HCT116 (cell line): Measurements from ENCODE around the gene ADGRA3. TPM values are rescaled to one million over a fixed set of nuclear protein-coding genes. Genes with fewer than 3 reads are reported as not detected.

Source experiments
- ATAC-seq: fragments of 200-7000 bp; cut with Tn5 transposase; 2 replicates; pipeline ENCODE4 v1.9.1; 2020; ENCODE audit warnings: mild to moderate bottlenecking, moderate library complexity
- BruUV-seq: library from RNA; stranded (reverse); fragments of 400-500 nt; replicated peaks from 2 replicates; lab custom pipeline; 2021; lab: Mats Ljungman, UMichigan
- CTCF ChIA-PET: fragments of 300-600 bp; sonication (Branson Sonifier 250); formaldehyde crosslinking; loops from one replicate; lab custom pipeline; 2021; ENCODE audit warnings: antibody characterized with exemption; lab: Charles Lee
- POLR2A ChIA-PET: fragments of 300-600, 350-600 bp; sonication (Branson Sonifier 250); formaldehyde crosslinking; loops from one replicate; lab custom pipeline; 2021; ENCODE audit warnings: antibody characterized with exemption; lab: Charles Lee
- RAD21 ChIA-PET, 2 experiments: fragments of 300-600 bp; sonication (Branson Sonifier 250); formaldehyde crosslinking; loops; one replicate each; lab custom pipeline; 2023; ENCODE audit warnings: low total read pairs in 2 of 2; ENCODE audit not compliant: uncharacterized antibody in 2 of 2, unreplicated experiment in 2 of 2, low non-redundant PET in 1 of 2; lab: Charles Lee
- DNase-seq: peaks from one replicate; pipeline ENCODE4 v3.0.0-alpha.2; 2010; ENCODE audit warnings: low read depth, low spot score
- H2AFZ ChIP-seq: fragments of 200-600 bp; shearing (Covaris generic), sonication (generic); 2 replicates; pipeline ENCODE4 v1.6.1; 2017; ENCODE audit warnings: low read depth, mixed run types, mixed read lengths, antibody characterized with exemption, low read length; ENCODE audit not compliant: poor library complexity, severe bottlenecking
- H3K27ac ChIP-seq: 2 replicates; pipeline ENCODE4 v1.5.1; 2012; ENCODE audit warnings: low read depth, low read length
- H3K27me3 ChIP-seq: fragments of 200-600 bp; sonication (generic); 2 replicates; pipeline ENCODE4 v1.6.1; 2016; ENCODE audit warnings: mixed run types, low read length, mixed read lengths; ENCODE audit not compliant: insufficient read depth
- H3K36me3 ChIP-seq, 2 experiments: fragments of 200-500 bp in 1 of 2; fragments of 200-600 bp in 1 of 2; sonication (Bioruptor generic) in 1 of 2; sonication (generic) in 1 of 2; 2 replicates each; pipeline versions ENCODE4 v1.5.1 to v1.6.1; 2014 to 2016; ENCODE audit warnings: low read length in 2 of 2, inconsistent platforms in 1 of 2, mixed read lengths in 1 of 2, mixed run types in 1 of 2; ENCODE audit not compliant: insufficient read depth in 2 of 2, control insufficient read depth in 1 of 2
- H3K4me1 ChIP-seq, 2 experiments: fragments of 200-600 bp in 1 of 2; sonication (generic) in 1 of 2; 2 replicates each; pipeline versions ENCODE4 v1.5.1 to v1.6.1; 2012 to 2017; ENCODE audit warnings: low read length in 2 of 2, inconsistent platforms in 1 of 2, mild to moderate bottlenecking in 1 of 2, mixed read lengths in 1 of 2, mixed run types in 1 of 2, moderate library complexity in 1 of 2; ENCODE audit not compliant: insufficient read depth in 2 of 2, control insufficient read depth in 1 of 2
- H3K4me2 ChIP-seq: fragments of 200-600 bp; sonication (generic); 2 replicates; pipeline ENCODE4 v1.6.1; 2017; ENCODE audit warnings: mixed run types, low read length, mixed read lengths
- H3K4me3 ChIP-seq, 2 experiments: fragments of 200-600 bp in 1 of 2; sonication (generic) in 1 of 2; replicated peaks in 1 of 2; 2 replicates each; pipeline ENCODE4 v1.5.1; 2011 to 2016; ENCODE audit warnings: low read length in 2 of 2, control low read depth in 1 of 2, low read depth in 1 of 2, mild to moderate bottlenecking in 1 of 2, mixed read lengths in 1 of 2, mixed run types in 1 of 2
- H3K79me2 ChIP-seq: fragments of 200-600 bp; sonication (generic); 2 replicates; pipeline ENCODE4 v1.6.1; 2017; ENCODE audit warnings: mild to moderate bottlenecking, mixed run types, low read length, moderate library complexity, mixed read lengths; ENCODE audit not compliant: insufficient read depth
- H3K9ac ChIP-seq: fragments of 200-600 bp; sonication (generic); 2 replicates; pipeline ENCODE4 v1.6.1; 2016; ENCODE audit warnings: low read length, mixed read lengths
- H3K9me2 ChIP-seq: fragments of 200-600 bp; sonication (generic), shearing (Covaris generic); 2 replicates; pipeline ENCODE4 v1.6.1; 2017; ENCODE audit warnings: mixed run types, mild to moderate bottlenecking, moderate library complexity; ENCODE audit not compliant: insufficient read depth
- H3K9me3 ChIP-seq, 2 experiments: fragments of 200-500 bp in 1 of 2; fragments of 200-600 bp in 1 of 2; sonication (Bioruptor generic) in 1 of 2; sonication (generic) in 1 of 2; 2 replicates each; pipeline ENCODE4 v1.6.1; 2014 to 2017; ENCODE audit warnings: low read length in 2 of 2, mixed read lengths in 2 of 2, inconsistent platforms in 1 of 2, low read depth in 1 of 2, mild to moderate bottlenecking in 1 of 2, mixed run types in 1 of 2, moderate library complexity in 1 of 2; ENCODE audit not compliant: control insufficient read depth in 1 of 2, insufficient read depth in 1 of 2
- H4K20me1 ChIP-seq: fragments of 200-600 bp; sonication (generic), shearing (Covaris generic); 2 replicates; pipeline ENCODE4 v1.6.1; 2017; ENCODE audit warnings: mixed run types, mild to moderate bottlenecking, moderate library complexity; ENCODE audit not compliant: insufficient read depth
- CBX3 ChIP-seq: IDR thresholded peaks from 2 replicates; pipeline ENCODE4 v1.6.1; 2012; ENCODE audit warnings: low read depth
- CEBPB ChIP-seq: IDR thresholded peaks from 2 replicates; pipeline ENCODE4 v1.6.1; 2012; ENCODE audit warnings: low read depth
- ELF1 ChIP-seq: IDR thresholded peaks from 2 replicates; pipeline ENCODE4 v1.6.1; 2012; ENCODE audit warnings: low read depth, borderline replicate concordance
- EZH2 ChIP-seq: fragments of 200-600 bp; sonication (generic); IDR thresholded peaks from 2 replicates; pipeline ENCODE4 v1.6.1; 2017; ENCODE audit warnings: antibody characterized with exemption, mixed run types
- POLR2A ChIP-seq: IDR thresholded peaks from 2 replicates; pipeline ENCODE4 v1.7.0; 2011; ENCODE audit warnings: borderline replicate concordance; ENCODE audit not compliant: insufficient read depth, insufficient read length; ENCODE audit errors: extremely low read depth
- POLR2AphosphoS5 ChIP-seq: IDR thresholded peaks from 2 replicates; pipeline ENCODE4 v1.6.1; 2011; ENCODE audit warnings: mild to moderate bottlenecking, low read depth, low read length, moderate library complexity
- SIN3A ChIP-seq: IDR thresholded peaks from 2 replicates; pipeline ENCODE4 v1.6.1; 2012; ENCODE audit warnings: low read depth
- SP1 ChIP-seq: IDR thresholded peaks from 2 replicates; pipeline ENCODE4 v1.6.1; 2012; ENCODE audit warnings: low read depth
- SRF ChIP-seq: IDR thresholded peaks from 2 replicates; pipeline ENCODE4 v1.6.1; 2012; ENCODE audit warnings: low read depth
- TCF7L2 ChIP-seq: IDR thresholded peaks from 2 replicates; pipeline ENCODE4 v1.7.0; 2011; ENCODE audit warnings: borderline replicate concordance, inconsistent platforms; ENCODE audit not compliant: insufficient read depth, insufficient read length; ENCODE audit errors: extremely low read depth
- YY1 ChIP-seq: IDR thresholded peaks from 2 replicates; pipeline ENCODE4 v1.6.1; 2011; ENCODE audit warnings: low read length, low read depth, moderate library complexity, mild to moderate bottlenecking; ENCODE audit not compliant: insufficient replicate concordance; ENCODE audit errors: extremely low read depth
- ZFX ChIP-seq: fragments of 450-650 bp; IDR thresholded peaks from 2 replicates; pipeline ENCODE4 v1.6.1; 2017
- ZNF274 ChIP-seq: fragments of 200-500 bp; sonication (Bioruptor generic); IDR thresholded peaks from 2 replicates; pipeline ENCODE4 v1.6.1; 2014; ENCODE audit warnings: mild to moderate bottlenecking, low read depth, low read length, inconsistent platforms
- intact Hi-C: fragments of 100-400 bp; cut with micrococcal nuclease; formaldehyde crosslinking; loops from 2 replicates; pipeline ENCODE4 v1.10.0; 2022
- total RNA-seq: library from RNA; stranded (reverse); gene quantifications from one replicate; pipeline ENCODE4 v1.2.1, GENCODE V29; 2021; ENCODE audit not compliant: unreplicated experiment
- TF ChIP-seq, protein P1 (sequence below): IDR thresholded peaks from 2 replicates; pipeline ENCODE4 v1.6.1; 2011; ENCODE audit warnings: mild to moderate bottlenecking, low read length, moderate library complexity; ENCODE audit not compliant: insufficient replicate concordance; ENCODE audit errors: extremely low read depth
- TF ChIP-seq, protein P2 (sequence below): IDR thresholded peaks from 2 replicates; pipeline ENCODE4 v1.6.1; 2012; ENCODE audit warnings: low read depth
- TF ChIP-seq, protein P3 (sequence below), 3 experiments: fragments of 200-600 bp in 1 of 3; sonication (generic) in 1 of 3; IDR thresholded peaks in 2 of 3; conservative IDR thresholded peaks in 1 of 3; 2 replicates each; pipeline ENCODE4 v1.5.1; 2012 to 2017; ENCODE audit warnings: low read depth in 2 of 3, low read length in 2 of 3, antibody characterized with exemption in 1 of 3, borderline replicate concordance in 1 of 3, control low read depth in 1 of 3, mild to moderate bottlenecking in 1 of 3, mixed read lengths in 1 of 3, mixed run types in 1 of 3, moderate library complexity in 1 of 3; ENCODE audit not compliant: insufficient read depth in 1 of 3
- TF ChIP-seq, protein P4 (sequence below): IDR thresholded peaks from 2 replicates; pipeline ENCODE4 v1.6.1; 2012

The ADGRA3 gene
- total RNA-seq, 1 experiment from 2014 or later = 43.0 TPM

DNA sequence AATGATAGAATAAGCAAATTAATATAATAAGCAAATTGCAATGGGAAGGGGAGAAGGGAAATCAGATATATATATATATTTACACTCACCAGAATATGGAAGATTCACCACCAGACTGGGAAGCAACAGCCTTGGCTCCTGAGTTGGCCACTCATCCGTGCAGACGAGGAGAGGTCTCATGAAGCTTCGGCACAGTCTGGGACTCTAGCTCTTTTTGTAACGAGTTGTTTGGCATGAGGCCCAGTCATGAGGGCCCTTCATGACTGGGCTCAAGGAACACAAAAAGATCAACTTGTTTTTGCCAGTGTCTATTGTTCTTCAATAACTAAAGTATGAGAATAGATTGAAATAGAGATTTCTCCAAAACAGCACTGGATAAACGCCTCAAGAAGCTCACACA is 176.4 kb downstream of the ADGRA3 start:
- H3K79me2 ChIP-seq = no peaks in the 10 kb centered on the region
- H3K9ac ChIP-seq = no peak overlapping the region
- no TSS peak for BruUV-seq
- no peaks in the 10 kb centered on the region for H3K36me3 ChIP-seq
- DNase-seq (no peak), ATAC-seq (no peak)
- no peak overlapping the region for H3K4me2 ChIP-seq
- H4K20me1 ChIP-seq = no peaks in the 10 kb centered on the region
- TF ChIP-seq, protein P1, sequence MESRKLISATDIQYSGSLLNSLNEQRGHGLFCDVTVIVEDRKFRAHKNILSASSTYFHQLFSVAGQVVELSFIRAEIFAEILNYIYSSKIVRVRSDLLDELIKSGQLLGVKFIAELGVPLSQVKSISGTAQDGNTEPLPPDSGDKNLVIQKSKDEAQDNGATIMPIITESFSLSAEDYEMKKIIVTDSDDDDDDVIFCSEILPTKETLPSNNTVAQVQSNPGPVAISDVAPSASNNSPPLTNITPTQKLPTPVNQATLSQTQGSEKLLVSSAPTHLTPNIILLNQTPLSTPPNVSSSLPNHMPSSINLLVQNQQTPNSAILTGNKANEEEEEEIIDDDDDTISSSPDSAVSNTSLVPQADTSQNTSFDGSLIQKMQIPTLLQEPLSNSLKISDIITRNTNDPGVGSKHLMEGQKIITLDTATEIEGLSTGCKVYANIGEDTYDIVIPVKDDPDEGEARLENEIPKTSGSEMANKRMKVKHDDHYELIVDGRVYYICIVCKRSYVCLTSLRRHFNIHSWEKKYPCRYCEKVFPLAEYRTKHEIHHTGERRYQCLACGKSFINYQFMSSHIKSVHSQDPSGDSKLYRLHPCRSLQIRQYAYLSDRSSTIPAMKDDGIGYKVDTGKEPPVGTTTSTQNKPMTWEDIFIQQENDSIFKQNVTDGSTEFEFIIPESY = no peak
- TF ChIP-seq CEBPB (no peak), SIN3A (no peak), TCF7L2 (no peak), SP1 (no peak), ZNF274 (no peak), EZH2 (no peak), ZFX (no peak), ELF1 (no peak), SRF (no peak), YY1 (no peak), CBX3 (no peak), POLR2AphosphoS5 (no peak), POLR2A (no peak)
- TF ChIP-seq, protein P2, sequence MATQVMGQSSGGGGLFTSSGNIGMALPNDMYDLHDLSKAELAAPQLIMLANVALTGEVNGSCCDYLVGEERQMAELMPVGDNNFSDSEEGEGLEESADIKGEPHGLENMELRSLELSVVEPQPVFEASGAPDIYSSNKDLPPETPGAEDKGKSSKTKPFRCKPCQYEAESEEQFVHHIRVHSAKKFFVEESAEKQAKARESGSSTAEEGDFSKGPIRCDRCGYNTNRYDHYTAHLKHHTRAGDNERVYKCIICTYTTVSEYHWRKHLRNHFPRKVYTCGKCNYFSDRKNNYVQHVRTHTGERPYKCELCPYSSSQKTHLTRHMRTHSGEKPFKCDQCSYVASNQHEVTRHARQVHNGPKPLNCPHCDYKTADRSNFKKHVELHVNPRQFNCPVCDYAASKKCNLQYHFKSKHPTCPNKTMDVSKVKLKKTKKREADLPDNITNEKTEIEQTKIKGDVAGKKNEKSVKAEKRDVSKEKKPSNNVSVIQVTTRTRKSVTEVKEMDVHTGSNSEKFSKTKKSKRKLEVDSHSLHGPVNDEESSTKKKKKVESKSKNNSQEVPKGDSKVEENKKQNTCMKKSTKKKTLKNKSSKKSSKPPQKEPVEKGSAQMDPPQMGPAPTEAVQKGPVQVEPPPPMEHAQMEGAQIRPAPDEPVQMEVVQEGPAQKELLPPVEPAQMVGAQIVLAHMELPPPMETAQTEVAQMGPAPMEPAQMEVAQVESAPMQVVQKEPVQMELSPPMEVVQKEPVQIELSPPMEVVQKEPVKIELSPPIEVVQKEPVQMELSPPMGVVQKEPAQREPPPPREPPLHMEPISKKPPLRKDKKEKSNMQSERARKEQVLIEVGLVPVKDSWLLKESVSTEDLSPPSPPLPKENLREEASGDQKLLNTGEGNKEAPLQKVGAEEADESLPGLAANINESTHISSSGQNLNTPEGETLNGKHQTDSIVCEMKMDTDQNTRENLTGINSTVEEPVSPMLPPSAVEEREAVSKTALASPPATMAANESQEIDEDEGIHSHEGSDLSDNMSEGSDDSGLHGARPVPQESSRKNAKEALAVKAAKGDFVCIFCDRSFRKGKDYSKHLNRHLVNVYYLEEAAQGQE = no peak
- TF ChIP-seq, protein P3, sequence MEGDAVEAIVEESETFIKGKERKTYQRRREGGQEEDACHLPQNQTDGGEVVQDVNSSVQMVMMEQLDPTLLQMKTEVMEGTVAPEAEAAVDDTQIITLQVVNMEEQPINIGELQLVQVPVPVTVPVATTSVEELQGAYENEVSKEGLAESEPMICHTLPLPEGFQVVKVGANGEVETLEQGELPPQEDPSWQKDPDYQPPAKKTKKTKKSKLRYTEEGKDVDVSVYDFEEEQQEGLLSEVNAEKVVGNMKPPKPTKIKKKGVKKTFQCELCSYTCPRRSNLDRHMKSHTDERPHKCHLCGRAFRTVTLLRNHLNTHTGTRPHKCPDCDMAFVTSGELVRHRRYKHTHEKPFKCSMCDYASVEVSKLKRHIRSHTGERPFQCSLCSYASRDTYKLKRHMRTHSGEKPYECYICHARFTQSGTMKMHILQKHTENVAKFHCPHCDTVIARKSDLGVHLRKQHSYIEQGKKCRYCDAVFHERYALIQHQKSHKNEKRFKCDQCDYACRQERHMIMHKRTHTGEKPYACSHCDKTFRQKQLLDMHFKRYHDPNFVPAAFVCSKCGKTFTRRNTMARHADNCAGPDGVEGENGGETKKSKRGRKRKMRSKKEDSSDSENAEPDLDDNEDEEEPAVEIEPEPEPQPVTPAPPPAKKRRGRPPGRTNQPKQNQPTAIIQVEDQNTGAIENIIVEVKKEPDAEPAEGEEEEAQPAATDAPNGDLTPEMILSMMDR (IDR thresholded peaks at IDR 0.05 in 2 of 3, conservative IDR thresholded peaks at IDR 0.05 in 1 of 3; ENCODE audit: borderline replicate concordance in 1 of 3, insufficient read depth in 1 of 3, low read depth in 2 of 3, low read length in 2 of 3) = no peak
- TF ChIP-seq, protein P4, sequence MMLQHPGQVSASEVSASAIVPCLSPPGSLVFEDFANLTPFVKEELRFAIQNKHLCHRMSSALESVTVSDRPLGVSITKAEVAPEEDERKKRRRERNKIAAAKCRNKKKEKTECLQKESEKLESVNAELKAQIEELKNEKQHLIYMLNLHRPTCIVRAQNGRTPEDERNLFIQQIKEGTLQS = no peak
- H3K27ac ChIP-seq = no peak overlapping the region
- ChIA-PET RAD21 (no interaction called here), CTCF (no interaction called here), POLR2A (no interaction called here)
- H2AFZ ChIP-seq = no peak overlapping the region
- H3K4me3 ChIP-seq = no peak overlapping the region
- no peaks in the 10 kb centered on the region for H3K27me3 ChIP-seq
- H3K9me3 ChIP-seq = no peaks in the 10 kb centered on the region
- intact Hi-C loops = no loop called here
- H3K9me2 ChIP-seq = no peaks in the 10 kb centered on the region
- H3K4me1 ChIP-seq = no peaks in the 10 kb centered on the region
